ENCODE measurements around the gene ASB18. TPM values are rescaled to one million over a fixed set of nuclear protein-coding genes. Genes with fewer than 3 reads are reported as not detected.

The ASB18 gene
- total RNA-seq, 1 donor from 2014 or later, result not detected

DNA sequence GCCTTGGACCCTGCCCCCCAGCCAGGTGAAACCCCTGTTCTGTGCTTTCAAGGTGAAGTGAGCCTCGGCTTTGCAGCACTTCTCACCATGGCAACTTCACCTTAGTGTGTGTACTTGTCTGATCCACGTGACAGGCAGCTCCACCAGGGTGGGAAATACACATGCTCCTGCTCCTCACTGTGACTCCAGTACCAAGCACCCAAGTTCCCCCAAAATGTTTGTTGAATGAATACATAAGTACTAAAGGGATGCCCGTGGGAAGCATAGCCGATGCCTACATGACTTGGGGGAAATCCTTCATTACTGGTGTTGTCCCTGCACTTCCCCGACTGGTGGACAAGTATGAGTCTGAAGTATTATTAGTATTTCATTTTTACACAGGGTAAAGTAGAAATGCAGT, 54.2 kb downstream of the ASB18 start:
- ChIA-PET POLR2A (no interaction called here), CTCF (no interaction called here)
- Mint-ChIP-seq H3K4me3 (no peak overlapping the region), H3K27ac (no peak overlapping the region), H3K4me1 (no peaks in the 10 kb centered on the region), H3K27me3 (peaks cover 7% of the 10 kb centered on the region), H3K9me3 (peaks cover 4% of the 10 kb centered on the region), H3K36me3 (ENCODE audit: low read depth) (no peaks in the 10 kb centered on the region)
- ATAC-seq (ENCODE audit: low read depth), result no peak
- intact Hi-C loops (cut with micrococcal nuclease), result no loop called here
- TF ChIP-seq, protein P1, sequence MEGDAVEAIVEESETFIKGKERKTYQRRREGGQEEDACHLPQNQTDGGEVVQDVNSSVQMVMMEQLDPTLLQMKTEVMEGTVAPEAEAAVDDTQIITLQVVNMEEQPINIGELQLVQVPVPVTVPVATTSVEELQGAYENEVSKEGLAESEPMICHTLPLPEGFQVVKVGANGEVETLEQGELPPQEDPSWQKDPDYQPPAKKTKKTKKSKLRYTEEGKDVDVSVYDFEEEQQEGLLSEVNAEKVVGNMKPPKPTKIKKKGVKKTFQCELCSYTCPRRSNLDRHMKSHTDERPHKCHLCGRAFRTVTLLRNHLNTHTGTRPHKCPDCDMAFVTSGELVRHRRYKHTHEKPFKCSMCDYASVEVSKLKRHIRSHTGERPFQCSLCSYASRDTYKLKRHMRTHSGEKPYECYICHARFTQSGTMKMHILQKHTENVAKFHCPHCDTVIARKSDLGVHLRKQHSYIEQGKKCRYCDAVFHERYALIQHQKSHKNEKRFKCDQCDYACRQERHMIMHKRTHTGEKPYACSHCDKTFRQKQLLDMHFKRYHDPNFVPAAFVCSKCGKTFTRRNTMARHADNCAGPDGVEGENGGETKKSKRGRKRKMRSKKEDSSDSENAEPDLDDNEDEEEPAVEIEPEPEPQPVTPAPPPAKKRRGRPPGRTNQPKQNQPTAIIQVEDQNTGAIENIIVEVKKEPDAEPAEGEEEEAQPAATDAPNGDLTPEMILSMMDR (IDR thresholded peaks at IDR 0.05), result no peak
- no peak for DNase-seq

GRCh38 chr2:236209535-236209934, 54.7 kb downstream of the ASB18 start:
- POLR2A ChIA-PET, result no interaction called here
- Mint-ChIP-seq H3K36me3 (ENCODE audit: low read depth) (no peaks in the 10 kb centered on the region), H3K27me3 (peaks cover 7% of the 10 kb centered on the region), H3K4me3 (no peak overlapping the region), H3K4me1 (no peaks in the 10 kb centered on the region), H3K27ac (no peak overlapping the region), H3K9me3 (peaks cover 4% of the 10 kb centered on the region)
- intact Hi-C loops (cut with micrococcal nuclease), result no loop called here
- CTCF ChIA-PET, result no interaction called here
- TF ChIP-seq, protein P1 (IDR thresholded peaks at IDR 0.05), result no peak
- ATAC-seq (ENCODE audit: low read depth) (no peak), DNase-seq (no peak)

DNA sequence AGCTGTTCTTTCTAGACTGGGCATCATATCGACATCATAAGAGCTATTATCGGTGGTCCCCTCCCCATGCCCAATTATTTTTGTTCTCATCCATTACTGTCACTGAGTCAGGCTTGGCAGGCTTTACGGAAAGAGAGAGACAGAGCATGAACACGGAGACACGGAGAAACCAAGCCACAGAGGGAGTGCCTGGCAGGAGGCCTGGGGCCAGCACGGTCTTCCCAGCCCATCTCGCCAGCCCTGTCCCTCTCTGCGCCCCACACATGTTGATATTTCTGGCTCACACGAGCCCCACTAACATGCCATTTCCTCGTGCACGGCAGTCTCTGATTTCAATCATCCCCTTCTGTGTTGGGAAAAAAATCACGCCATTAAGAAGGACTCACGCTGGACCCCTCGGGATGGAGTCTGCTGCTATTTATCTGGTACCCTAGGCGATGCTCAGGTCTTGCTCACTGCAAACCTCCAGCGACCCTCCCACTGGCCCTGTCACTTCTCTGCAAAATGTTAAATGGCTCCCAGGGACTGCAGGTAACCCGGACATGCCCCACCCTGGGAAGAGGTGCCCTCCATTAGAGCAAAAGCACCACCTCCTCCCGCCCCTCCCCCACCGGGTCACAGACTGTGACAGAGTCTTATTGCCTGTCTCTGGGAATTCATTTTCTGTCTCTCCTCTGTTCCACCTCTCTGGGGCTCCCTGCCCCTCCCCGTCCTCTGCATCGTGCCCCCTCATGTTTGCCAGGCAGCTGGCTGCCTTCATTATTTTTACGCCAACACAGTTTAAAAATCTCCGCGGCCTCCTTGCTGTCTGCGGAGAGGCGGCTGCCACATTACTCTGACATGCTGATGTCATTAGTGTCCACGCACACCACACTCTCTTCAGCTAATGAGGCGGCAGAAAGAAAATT, 55.9 kb downstream of the ASB18 start:
- H3K4me3 Mint-ChIP-seq, result no peak overlapping the region
- H3K4me1 Mint-ChIP-seq, result no peaks in the 10 kb centered on the region
- POLR2A ChIA-PET, result interaction anchor here (0.7 kb wide), 1 partner anchor 32 kb away, joined by 4 read pairs; no protein-coding TSS in a partner anchor
- intact Hi-C loops (cut with micrococcal nuclease), result no loop called here
- no peaks in the 10 kb centered on the region for H3K36me3 Mint-ChIP-seq (ENCODE audit: low read depth)
- H3K27ac Mint-ChIP-seq, result no peak overlapping the region
- DNase-seq (no peak), ATAC-seq (ENCODE audit: low read depth) (no peak)
- H3K9me3 Mint-ChIP-seq, result peaks cover 4% of the 10 kb centered on the region
- CTCF ChIA-PET, result no interaction called here
- peaks cover 3% of the 10 kb centered on the region for H3K27me3 Mint-ChIP-seq
- TF ChIP-seq, protein P1 (IDR thresholded peaks at IDR 0.05), result no peak

- Mint-ChIP-seq H3K27ac (no peak overlapping the region), H3K27me3 (no peaks in the 10 kb centered on the region), H3K4me3 (no peak overlapping the region), H3K36me3 (ENCODE audit: low read depth) (no peaks in the 10 kb centered on the region), H3K4me1 (no peaks in the 10 kb centered on the region), H3K9me3 (peaks cover 4% of the 10 kb centered on the region)
- intact Hi-C loops (cut with micrococcal nuclease), result no loop called here
- POLR2A ChIA-PET, result interaction anchor here (0.7 kb wide), 1 partner anchor 31 kb away, joined by 4 read pairs; no protein-coding TSS in a partner anchor
- TF ChIP-seq, protein P1 (IDR thresholded peaks at IDR 0.05), result no peak
- no peak for ATAC-seq (ENCODE audit: low read depth)
- CTCF ChIA-PET, result no interaction called here
- DNase-seq, result no peak
Measured at GRCh38 chr2:236207472-236207871, 56.7 kb downstream of the ASB18 start.

GRCh38 chr2:236205867-236206645, 58.1 kb downstream of the ASB18 start:
- POLR2A ChIA-PET, result no interaction called here
- intact Hi-C loops (cut with micrococcal nuclease), result no loop called here
- Mint-ChIP-seq H3K27ac (no peak overlapping the region), H3K4me1 (no peaks in the 10 kb centered on the region), H3K9me3 (peaks cover 4% of the 10 kb centered on the region), H3K4me3 (no peak overlapping the region), H3K27me3 (no peaks in the 10 kb centered on the region), H3K36me3 (ENCODE audit: low read depth) (no peaks in the 10 kb centered on the region)
- DNase-seq, result no peak
- TF ChIP-seq, protein P1 (IDR thresholded peaks at IDR 0.05), result no peak
- CTCF ChIA-PET, result no interaction called here
- no peak for ATAC-seq (ENCODE audit: low read depth)

All from activated B cell treated with CpG ODN at 0.5 μM for 24 hours (primary cell).